GM12878 (cell line): ENCODE measurements around the gene DYDC1. TPM values are rescaled to one million over a fixed set of nuclear protein-coding genes. Genes with fewer than 3 reads are reported as not detected.

Source experiments
- ATAC-seq: fragments of 200-7000 bp; cut with Tn5 transposase; 3 replicates; pipeline ENCODE4 v1.9.1; 2020; ENCODE audit warnings: mild to moderate bottlenecking, moderate library complexity
- BruUV-seq: library from RNA; stranded (reverse); fragments of 400-500 nt; replicated peaks from 2 replicates; lab custom pipeline; 2021; lab: Mats Ljungman, UMichigan
- CTCF ChIA-PET: fragments of 300-600 bp; sonication (Branson Sonifier 250); formaldehyde crosslinking; extraction: SDS; loops from one replicate; lab custom pipeline; 2021; ENCODE audit warnings: inconsistent platforms; lab: Yijun Ruan, JAX
- POLR2A ChIA-PET: fragments of 350-600 bp; formaldehyde crosslinking; extraction: SDS; loops from one replicate; lab custom pipeline; 2021; ENCODE audit warnings: inconsistent platforms; lab: Charles Lee
- RAD21 ChIA-PET: fragments of 300-600 bp; sonication (Branson Sonifier 250); formaldehyde crosslinking; loops from one replicate; lab custom pipeline; 2023; ENCODE audit warnings: antibody characterized with exemption; ENCODE audit not compliant: unreplicated experiment; lab: Charles Lee
- SMC1A ChIA-PET: fragments of 300-600 bp; sonication (Branson Sonifier 250); formaldehyde crosslinking; loops from one replicate; lab custom pipeline; 2023; ENCODE audit not compliant: unreplicated experiment, uncharacterized antibody; lab: Charles Lee
- DNase-seq: peaks from one replicate; pipeline ENCODE4 v3.0.0-alpha.2; 2011; ENCODE audit warnings: low read depth, low spot score
- FAIRE-seq: peaks from 3 replicates; lab custom pipeline; 2011; peaks lifted over from hg19 to GRCh38; lab: Jason Lieb, UNC
- H2AFZ ChIP-seq: 2 replicates; pipeline ENCODE4 v1.6.0; 2011; ENCODE audit warnings: low read depth, low read length, control low read depth; ENCODE audit not compliant: control insufficient read depth
- H3K27ac ChIP-seq: 2 replicates; pipeline ENCODE4 v1.5.1; 2011; ENCODE audit warnings: control low read depth; ENCODE audit not compliant: control insufficient read depth, insufficient read depth
- H3K27me3 ChIP-seq, 2 experiments: replicated peaks in 1 of 2; 2 replicates each; pipeline versions ENCODE4 v1.6.0 to v1.6.1; 2011; ENCODE audit warnings: low read length in 1 of 2; ENCODE audit not compliant: control insufficient read depth in 2 of 2, insufficient read depth in 2 of 2
- H3K36me3 ChIP-seq, 2 experiments: 2 replicates each; pipeline ENCODE4 v1.5.1; 2011; ENCODE audit warnings: low read length in 1 of 2; ENCODE audit not compliant: control insufficient read depth in 2 of 2, insufficient read depth in 2 of 2
- H3K4me1 ChIP-seq: 2 replicates; pipeline ENCODE4 v1.6.1; 2011; ENCODE audit warnings: mild to moderate bottlenecking, low read length, moderate library complexity, mixed read lengths; ENCODE audit not compliant: control insufficient read depth, insufficient read depth
- H3K4me2 ChIP-seq: 2 replicates; pipeline ENCODE4 v1.6.0; 2011; ENCODE audit warnings: control low read depth; ENCODE audit not compliant: control insufficient read depth, insufficient read depth
- H3K4me3 ChIP-seq: fragments of 200-600 bp; sonication (generic); 2 replicates; pipeline ENCODE4 v1.5.1; 2016
- H3K79me2 ChIP-seq: 2 replicates; pipeline ENCODE4 v1.6.0; 2011; ENCODE audit warnings: low read length; ENCODE audit not compliant: control insufficient read depth, insufficient read depth
- H3K9ac ChIP-seq: 2 replicates; pipeline ENCODE4 v1.8.0; 2011; ENCODE audit warnings: low read length, control low read depth, mixed read lengths; ENCODE audit not compliant: control insufficient read depth, insufficient read depth
- H3K9me3 ChIP-seq: replicated peaks from 3 replicates; pipeline ENCODE4 v1.5.1; 2011; ENCODE audit warnings: mild to moderate bottlenecking, low read length; ENCODE audit not compliant: control insufficient read depth, insufficient read depth
- H4K20me1 ChIP-seq: 2 replicates; pipeline ENCODE4 v1.6.0; 2011; ENCODE audit not compliant: control insufficient read depth, insufficient read depth
- BCL11A ChIP-seq: IDR thresholded peaks from 2 replicates; pipeline ENCODE4 v1.6.1; 2011; ENCODE audit warnings: low read depth, low read length
- CHD1 ChIP-seq: IDR thresholded peaks from 2 replicates; pipeline ENCODE4 v1.6.1; 2012; ENCODE audit warnings: low read depth, low read length, improper control_type of control experiment
- FOXK2 ChIP-seq: fragments of 450-650 bp; IDR thresholded peaks from 2 replicates; pipeline ENCODE4 v1.6.1; 2017; ENCODE audit warnings: mild to moderate bottlenecking, moderate library complexity
- HDGF ChIP-seq: fragments of 450-650 bp; IDR thresholded peaks from 2 replicates; pipeline ENCODE4 v1.6.1; 2016; ENCODE audit warnings: antibody characterized with exemption
- IKZF1 ChIP-seq: fragments of 450-650 bp; conservative IDR thresholded peaks from 2 replicates; pipeline ENCODE4 v1.6.1; 2017; ENCODE audit warnings: antibody characterized with exemption, mild to moderate bottlenecking
- MEF2A ChIP-seq: IDR thresholded peaks from 2 replicates; pipeline ENCODE4 v1.6.1; 2011; ENCODE audit warnings: low read depth, mild to moderate bottlenecking, low read length, moderate library complexity; ENCODE audit not compliant: insufficient read depth
- NFYB ChIP-seq: IDR thresholded peaks from 2 replicates; pipeline ENCODE4 v1.6.1; 2011; ENCODE audit warnings: low read depth, mild to moderate bottlenecking, low read length, improper control_type of control experiment, moderate library complexity; ENCODE audit not compliant: insufficient read depth
- NR2F1 ChIP-seq: fragments of 450-650 bp; conservative IDR thresholded peaks from 2 replicates; pipeline ENCODE4 v1.6.1; 2017; ENCODE audit warnings: mild to moderate bottlenecking
- PML ChIP-seq: IDR thresholded peaks from 2 replicates; pipeline ENCODE4 v1.6.1; 2012; ENCODE audit warnings: low read length, inconsistent platforms
- RCOR1 ChIP-seq: conservative IDR thresholded peaks from 2 replicates; pipeline ENCODE4 v1.6.1; 2012; ENCODE audit warnings: low read depth, low read length, improper control_type of control experiment
- SMAD1 ChIP-seq: fragments of 450-650 bp; IDR thresholded peaks from 2 replicates; pipeline ENCODE4 v1.6.1; 2018; ENCODE audit warnings: mild to moderate bottlenecking, low read depth; ENCODE audit not compliant: partially characterized antibody
- WRNIP1 ChIP-seq: IDR thresholded peaks from 2 replicates; pipeline ENCODE4 v1.6.1; 2011; ENCODE audit warnings: low read depth, low read length, improper control_type of control experiment, borderline replicate concordance
- YY1 ChIP-seq: IDR thresholded peaks from 2 replicates; pipeline ENCODE4 v1.6.1; 2011; ENCODE audit warnings: low read depth, mild to moderate bottlenecking, low read length
- ZBED1 ChIP-seq: IDR thresholded peaks from 2 replicates; pipeline ENCODE4 v1.6.1; 2016; ENCODE audit warnings: borderline replicate concordance
- WGBS: methylation state at CpG from one replicate; pipeline ENCODE4 v1.1.6; 2016; ENCODE audit warnings: low lambda C conversion rate; ENCODE audit not compliant: insufficient replicate concordance, insufficient coverage; ENCODE audit errors: missing lambda C conversion rate; 5-methylcytosine and 5-hydroxymethylcytosine counted together
- in situ Hi-C: fragments of 300-500 bp; cut with MboI; formaldehyde crosslinking; loops from 9 replicates; pipeline ENCODE4 v1.14.3; 2018; ENCODE audit warnings: mixed read lengths
- intact Hi-C: fragments of 100-400 bp; cut with micrococcal nuclease; formaldehyde crosslinking; loops from one replicate; pipeline ENCODE4 v1.14.2; 2022; ENCODE audit not compliant: unreplicated experiment
- polyA plus RNA-seq, 11 experiments: library from polyadenylated mRNA; depleted of rRNA in 4 of 11; unstranded in 6 of 11; stranded (reverse) in 5 of 11; fragments of >200 nt; fragmentation: Nextera tagmentation in 4 of 11; fragmentation: Illumina TruSeq in 1 of 11; extraction: Ambion mirVana in 4 of 11; extraction: Trizol in 1 of 11; gene quantifications; 1 replicate in 1 of 11; 2 replicates in 10 of 11; pipeline versions ENCODE4 v1.2.1 to v1.2.3, GENCODE V29; 2011 to 2016; ENCODE audit warnings: inconsistent platforms in 2 of 11, missing spikeins in 2 of 11, low read depth in 1 of 11
- total RNA-seq, 4 experiments: library from RNA; depleted of rRNA in 3 of 4; stranded (reverse); fragments of >200 nt in 3 of 4; fragmentation: Illumina TruSeq in 1 of 4; extraction: Trizol in 1 of 4; gene quantifications; 2 replicates each; pipeline versions ENCODE4 v1.2.1 to v1.2.3, GENCODE V29; 2013 to 2021
- TF ChIP-seq, protein P1 (sequence below): fragments of 450-650 bp; IDR thresholded peaks from 2 replicates; pipeline ENCODE4 v1.6.1; 2016; ENCODE audit warnings: mild to moderate bottlenecking
- TF ChIP-seq, protein P2 (sequence below): IDR thresholded peaks from 2 replicates; pipeline ENCODE4 v1.6.1; 2012; ENCODE audit warnings: low read depth, low read length, improper control_type of control experiment
- TF ChIP-seq, protein P3 (sequence below): fragments of 450-650 bp; IDR thresholded peaks from 2 replicates; pipeline ENCODE4 v1.6.1; 2017; ENCODE audit warnings: antibody characterized with exemption, mild to moderate bottlenecking, moderate library complexity
- TF ChIP-seq, protein P4 (sequence below): fragments of 450-650 bp; IDR thresholded peaks from 2 replicates; pipeline ENCODE4 v1.6.1; 2014; ENCODE audit warnings: mild to moderate bottlenecking
- TF ChIP-seq, protein P5 (sequence below): fragments of 450-650 bp; IDR thresholded peaks from 2 replicates; pipeline ENCODE4 v1.6.1; 2017; ENCODE audit warnings: mild to moderate bottlenecking

DYDC1 gene
- total and polyA plus RNA-seq, 10 of the 15 experiments (the other 5 are each of a cell fraction or from before 2014, with no cell fraction given), result not detected

DNA sequence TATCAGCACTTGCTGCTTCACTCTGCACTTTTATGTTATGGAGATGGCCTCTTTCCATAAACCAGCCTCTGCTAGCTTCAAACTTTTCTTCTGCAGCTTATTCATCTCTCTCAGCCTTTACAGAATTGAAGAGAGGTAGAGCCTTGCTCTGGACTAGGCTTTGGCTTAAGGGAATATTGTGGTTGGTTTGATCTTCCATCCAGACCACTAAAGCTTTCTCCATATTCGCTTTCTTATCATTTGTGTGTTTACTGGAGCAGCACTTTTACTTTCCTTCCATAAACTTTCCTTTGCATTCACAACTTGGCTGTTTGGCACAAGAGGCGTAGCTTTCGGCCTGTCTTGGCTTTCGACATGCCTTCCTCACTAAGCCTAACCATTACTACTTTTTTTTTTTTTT is 23.6 kb upstream of the DYDC1 start:
- Histone ChIP-seq H3K36me3 (no peaks in the 10 kb centered on the region), H3K4me1 (no peaks in the 10 kb centered on the region), H3K27ac (no peak overlapping the region), H3K79me2 (no peaks in the 10 kb centered on the region), H3K27me3 (peaks cover 0 to 4% of the 10 kb centered on the region in 2 experiments; a peak in 2 of 4 replicates), H3K9me3 (no peaks in the 10 kb centered on the region; the same call in 2 of the 3 replicates), H3K9ac (no peak overlapping the region), H4K20me1 (no peaks in the 10 kb centered on the region), H3K4me3 (no peak overlapping the region), H3K4me2 (no peak overlapping the region), H2AFZ (no peak overlapping the region)
- BruUV-seq, result no TSS peak
- FAIRE-seq, result no peak
- TF ChIP-seq, protein P1, sequence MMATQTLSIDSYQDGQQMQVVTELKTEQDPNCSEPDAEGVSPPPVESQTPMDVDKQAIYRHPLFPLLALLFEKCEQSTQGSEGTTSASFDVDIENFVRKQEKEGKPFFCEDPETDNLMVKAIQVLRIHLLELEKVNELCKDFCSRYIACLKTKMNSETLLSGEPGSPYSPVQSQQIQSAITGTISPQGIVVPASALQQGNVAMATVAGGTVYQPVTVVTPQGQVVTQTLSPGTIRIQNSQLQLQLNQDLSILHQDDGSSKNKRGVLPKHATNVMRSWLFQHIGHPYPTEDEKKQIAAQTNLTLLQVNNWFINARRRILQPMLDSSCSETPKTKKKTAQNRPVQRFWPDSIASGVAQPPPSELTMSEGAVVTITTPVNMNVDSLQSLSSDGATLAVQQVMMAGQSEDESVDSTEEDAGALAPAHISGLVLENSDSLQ, result no peak
- TF ChIP-seq RCOR1, result no peak
- TF ChIP-seq, protein P2, sequence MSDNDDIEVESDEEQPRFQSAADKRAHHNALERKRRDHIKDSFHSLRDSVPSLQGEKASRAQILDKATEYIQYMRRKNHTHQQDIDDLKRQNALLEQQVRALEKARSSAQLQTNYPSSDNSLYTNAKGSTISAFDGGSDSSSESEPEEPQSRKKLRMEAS, result no peak
- TF ChIP-seq NR2F1, result no peak
- TF ChIP-seq, protein P3, sequence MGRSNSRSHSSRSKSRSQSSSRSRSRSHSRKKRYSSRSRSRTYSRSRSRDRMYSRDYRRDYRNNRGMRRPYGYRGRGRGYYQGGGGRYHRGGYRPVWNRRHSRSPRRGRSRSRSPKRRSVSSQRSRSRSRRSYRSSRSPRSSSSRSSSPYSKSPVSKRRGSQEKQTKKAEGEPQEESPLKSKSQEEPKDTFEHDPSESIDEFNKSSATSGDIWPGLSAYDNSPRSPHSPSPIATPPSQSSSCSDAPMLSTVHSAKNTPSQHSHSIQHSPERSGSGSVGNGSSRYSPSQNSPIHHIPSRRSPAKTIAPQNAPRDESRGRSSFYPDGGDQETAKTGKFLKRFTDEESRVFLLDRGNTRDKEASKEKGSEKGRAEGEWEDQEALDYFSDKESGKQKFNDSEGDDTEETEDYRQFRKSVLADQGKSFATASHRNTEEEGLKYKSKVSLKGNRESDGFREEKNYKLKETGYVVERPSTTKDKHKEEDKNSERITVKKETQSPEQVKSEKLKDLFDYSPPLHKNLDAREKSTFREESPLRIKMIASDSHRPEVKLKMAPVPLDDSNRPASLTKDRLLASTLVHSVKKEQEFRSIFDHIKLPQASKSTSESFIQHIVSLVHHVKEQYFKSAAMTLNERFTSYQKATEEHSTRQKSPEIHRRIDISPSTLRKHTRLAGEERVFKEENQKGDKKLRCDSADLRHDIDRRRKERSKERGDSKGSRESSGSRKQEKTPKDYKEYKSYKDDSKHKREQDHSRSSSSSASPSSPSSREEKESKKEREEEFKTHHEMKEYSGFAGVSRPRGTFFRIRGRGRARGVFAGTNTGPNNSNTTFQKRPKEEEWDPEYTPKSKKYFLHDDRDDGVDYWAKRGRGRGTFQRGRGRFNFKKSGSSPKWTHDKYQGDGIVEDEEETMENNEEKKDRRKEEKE, result no peak
- no peak for TF ChIP-seq PML
- TF ChIP-seq YY1, result no peak
- TF ChIP-seq MEF2A, result no peak
- no peak for TF ChIP-seq BCL11A
- no peak for TF ChIP-seq NFYB
- TF ChIP-seq ZBED1, result no peak
- TF ChIP-seq SMAD1, result no peak
- TF ChIP-seq, protein P4, sequence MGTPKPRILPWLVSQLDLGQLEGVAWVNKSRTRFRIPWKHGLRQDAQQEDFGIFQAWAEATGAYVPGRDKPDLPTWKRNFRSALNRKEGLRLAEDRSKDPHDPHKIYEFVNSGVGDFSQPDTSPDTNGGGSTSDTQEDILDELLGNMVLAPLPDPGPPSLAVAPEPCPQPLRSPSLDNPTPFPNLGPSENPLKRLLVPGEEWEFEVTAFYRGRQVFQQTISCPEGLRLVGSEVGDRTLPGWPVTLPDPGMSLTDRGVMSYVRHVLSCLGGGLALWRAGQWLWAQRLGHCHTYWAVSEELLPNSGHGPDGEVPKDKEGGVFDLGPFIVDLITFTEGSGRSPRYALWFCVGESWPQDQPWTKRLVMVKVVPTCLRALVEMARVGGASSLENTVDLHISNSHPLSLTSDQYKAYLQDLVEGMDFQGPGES, result no peak
- no peak for TF ChIP-seq HDGF
- TF ChIP-seq, protein P5, sequence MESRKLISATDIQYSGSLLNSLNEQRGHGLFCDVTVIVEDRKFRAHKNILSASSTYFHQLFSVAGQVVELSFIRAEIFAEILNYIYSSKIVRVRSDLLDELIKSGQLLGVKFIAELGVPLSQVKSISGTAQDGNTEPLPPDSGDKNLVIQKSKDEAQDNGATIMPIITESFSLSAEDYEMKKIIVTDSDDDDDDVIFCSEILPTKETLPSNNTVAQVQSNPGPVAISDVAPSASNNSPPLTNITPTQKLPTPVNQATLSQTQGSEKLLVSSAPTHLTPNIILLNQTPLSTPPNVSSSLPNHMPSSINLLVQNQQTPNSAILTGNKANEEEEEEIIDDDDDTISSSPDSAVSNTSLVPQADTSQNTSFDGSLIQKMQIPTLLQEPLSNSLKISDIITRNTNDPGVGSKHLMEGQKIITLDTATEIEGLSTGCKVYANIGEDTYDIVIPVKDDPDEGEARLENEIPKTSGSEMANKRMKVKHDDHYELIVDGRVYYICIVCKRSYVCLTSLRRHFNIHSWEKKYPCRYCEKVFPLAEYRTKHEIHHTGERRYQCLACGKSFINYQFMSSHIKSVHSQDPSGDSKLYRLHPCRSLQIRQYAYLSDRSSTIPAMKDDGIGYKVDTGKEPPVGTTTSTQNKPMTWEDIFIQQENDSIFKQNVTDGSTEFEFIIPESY, result no peak
- no peak for TF ChIP-seq CHD1
- TF ChIP-seq WRNIP1, result no peak
- no peak for TF ChIP-seq IKZF1
- no peak for TF ChIP-seq FOXK2
- ChIA-PET RAD21 (interaction anchor here (1.4 kb wide), 1 partner anchor 125 kb away, joined by 4 read pairs; no protein-coding TSS in a partner anchor), SMC1A (interaction anchor here (1.8 to 1.9 kb wide), 2 partner anchors 64 to 125 kb away, joined by 7 read pairs; no protein-coding TSS in a partner anchor), CTCF (interaction anchor here (1.3 kb wide), 1 partner anchor 64 kb away, joined by 10 read pairs; no protein-coding TSS in a partner anchor), POLR2A (no interaction called here)
- intact Hi-C loops (loop anchor here (5.0 to 10.0 kb wide), 3 partner anchors 122 to 542 kb away; no protein-coding TSS in a partner anchor), in situ Hi-C loops (loop anchor here (5.0 kb wide), 1 partner anchor 127 kb away; no protein-coding TSS in a partner anchor)
- no peak for ATAC-seq
- no peak for DNase-seq
- WGBS, result 35% methylated on average over 4 of the region's 4 CpGs
